Retinal pigment epithelial cell (primary cell): ENCODE results near the gene POLR3H.

Source experiments
- DNase-seq: peaks from one replicate; pipeline ENCODE4 v3.0.0-alpha.2; 2010; ENCODE audit warnings: low read depth
- H3K4me3 ChIP-seq: 2 replicates; pipeline ENCODE4 v1.5.1; 2011; ENCODE audit warnings: mild to moderate bottlenecking, low read length, control low read depth, moderate library complexity
- TF ChIP-seq, protein P1 (sequence below): conservative IDR thresholded peaks from 2 replicates; pipeline ENCODE4 v1.5.1; 2011; ENCODE audit warnings: low read depth, low read length, control low read depth, inconsistent platforms

The POLR3H gene

DNA sequence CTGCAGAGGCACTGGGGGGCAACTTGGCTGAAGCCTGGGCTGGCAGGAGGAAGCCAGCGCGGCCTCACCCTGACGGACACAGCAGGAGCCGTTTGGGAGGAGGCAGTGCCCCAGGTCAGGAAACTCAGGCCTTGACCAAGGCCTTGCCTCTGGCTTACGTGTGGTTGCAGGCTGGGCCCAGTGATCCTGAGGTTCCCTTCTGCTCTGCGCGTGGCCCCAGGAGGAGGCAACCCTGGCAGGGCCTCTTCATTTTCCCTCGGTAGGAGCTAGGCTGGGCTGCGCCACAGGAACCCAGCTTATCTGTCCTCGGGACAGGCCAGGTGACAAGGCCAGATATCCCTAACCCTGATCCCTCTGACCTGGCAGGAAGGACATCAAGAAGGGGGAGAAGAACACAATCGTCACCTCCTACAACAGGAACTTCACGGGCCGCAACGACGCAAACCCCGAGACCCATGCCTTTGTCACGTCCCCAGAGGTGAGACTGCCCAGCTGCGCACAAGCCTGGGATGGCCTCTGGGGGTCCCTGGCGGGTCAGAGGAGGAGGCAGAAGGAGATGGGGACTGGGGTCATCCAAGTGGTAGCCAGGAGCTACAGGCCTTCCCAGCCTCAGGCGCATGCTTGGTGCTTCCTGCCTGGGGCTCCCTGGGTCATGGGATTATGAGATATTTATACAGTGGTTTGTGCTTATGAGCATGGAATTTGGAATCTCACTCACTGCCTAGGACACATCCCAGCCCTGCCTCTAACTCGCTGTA lies 20.6 kb downstream of the POLR3H start:
- H3K4me3 ChIP-seq: no peak overlapping the region
- TF ChIP-seq, protein P1, sequence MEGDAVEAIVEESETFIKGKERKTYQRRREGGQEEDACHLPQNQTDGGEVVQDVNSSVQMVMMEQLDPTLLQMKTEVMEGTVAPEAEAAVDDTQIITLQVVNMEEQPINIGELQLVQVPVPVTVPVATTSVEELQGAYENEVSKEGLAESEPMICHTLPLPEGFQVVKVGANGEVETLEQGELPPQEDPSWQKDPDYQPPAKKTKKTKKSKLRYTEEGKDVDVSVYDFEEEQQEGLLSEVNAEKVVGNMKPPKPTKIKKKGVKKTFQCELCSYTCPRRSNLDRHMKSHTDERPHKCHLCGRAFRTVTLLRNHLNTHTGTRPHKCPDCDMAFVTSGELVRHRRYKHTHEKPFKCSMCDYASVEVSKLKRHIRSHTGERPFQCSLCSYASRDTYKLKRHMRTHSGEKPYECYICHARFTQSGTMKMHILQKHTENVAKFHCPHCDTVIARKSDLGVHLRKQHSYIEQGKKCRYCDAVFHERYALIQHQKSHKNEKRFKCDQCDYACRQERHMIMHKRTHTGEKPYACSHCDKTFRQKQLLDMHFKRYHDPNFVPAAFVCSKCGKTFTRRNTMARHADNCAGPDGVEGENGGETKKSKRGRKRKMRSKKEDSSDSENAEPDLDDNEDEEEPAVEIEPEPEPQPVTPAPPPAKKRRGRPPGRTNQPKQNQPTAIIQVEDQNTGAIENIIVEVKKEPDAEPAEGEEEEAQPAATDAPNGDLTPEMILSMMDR: peak; percentile 8
- peak; percentile 79 for DNase-seq

DNA sequence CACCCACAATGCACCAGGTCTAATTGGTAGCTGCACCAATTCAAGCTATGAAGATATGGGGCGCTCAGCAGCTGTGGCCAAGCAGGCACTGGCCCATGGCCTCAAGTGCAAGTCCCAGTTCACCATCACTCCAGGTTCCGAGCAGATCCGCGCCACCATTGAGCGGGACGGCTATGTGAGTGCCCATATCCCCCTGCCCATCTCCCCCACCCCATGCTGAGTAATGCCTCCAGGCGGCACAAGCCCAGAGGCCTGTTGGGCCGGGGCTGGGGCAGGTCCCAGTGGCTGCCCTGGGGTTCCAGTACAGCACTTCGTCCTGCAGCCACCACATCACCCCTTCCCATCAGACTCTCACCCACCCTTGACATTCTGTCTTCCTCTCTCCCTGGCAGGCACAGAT lies 21.5 kb downstream of the POLR3H start:
- TF ChIP-seq, protein P1: no peak
- H3K4me3 ChIP-seq: no peak overlapping the region
- no peak for DNase-seq

DNA sequence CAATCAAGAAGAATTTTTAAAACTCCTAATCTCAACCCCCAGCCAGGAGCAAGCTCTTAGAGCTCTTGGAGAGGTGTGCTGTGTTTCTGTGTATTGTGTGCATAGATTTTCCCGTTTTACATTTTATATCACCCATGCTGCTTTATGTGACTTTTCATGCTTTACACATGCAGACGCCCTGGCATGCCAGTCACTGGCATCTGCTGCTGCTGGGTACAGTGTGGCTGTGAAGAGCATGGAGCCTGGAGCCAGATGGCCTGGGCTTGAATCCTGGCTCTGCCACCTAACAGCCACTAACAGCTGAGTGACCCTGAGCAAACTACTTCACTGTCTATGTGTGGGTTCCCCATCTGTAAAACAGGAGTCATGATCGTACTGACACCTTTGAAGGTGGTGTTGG lies 23.1 kb downstream of the POLR3H start:
- DNase-seq: no peak
- TF ChIP-seq, protein P1: no peak
- no peak overlapping the region for H3K4me3 ChIP-seq

DNA sequence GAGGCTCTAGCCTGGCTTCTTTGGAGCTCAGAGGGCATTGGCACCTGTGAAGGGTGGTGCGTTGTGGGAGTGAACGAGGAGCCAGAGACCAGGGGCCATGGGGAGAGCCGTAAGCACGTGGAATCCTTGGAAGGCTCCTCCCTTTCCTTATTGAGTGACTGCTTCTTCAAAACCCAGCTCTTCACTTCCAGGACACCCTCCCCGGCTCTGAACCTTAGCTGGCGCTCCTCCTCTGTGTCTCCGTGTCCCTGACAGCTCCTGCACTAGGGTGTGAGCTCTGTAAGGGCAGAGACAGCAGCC lies 26.3 kb downstream of the POLR3H start:
- H3K4me3 ChIP-seq: no peak overlapping the region
- no peak for DNase-seq
- TF ChIP-seq, protein P1: no peak

DNA sequence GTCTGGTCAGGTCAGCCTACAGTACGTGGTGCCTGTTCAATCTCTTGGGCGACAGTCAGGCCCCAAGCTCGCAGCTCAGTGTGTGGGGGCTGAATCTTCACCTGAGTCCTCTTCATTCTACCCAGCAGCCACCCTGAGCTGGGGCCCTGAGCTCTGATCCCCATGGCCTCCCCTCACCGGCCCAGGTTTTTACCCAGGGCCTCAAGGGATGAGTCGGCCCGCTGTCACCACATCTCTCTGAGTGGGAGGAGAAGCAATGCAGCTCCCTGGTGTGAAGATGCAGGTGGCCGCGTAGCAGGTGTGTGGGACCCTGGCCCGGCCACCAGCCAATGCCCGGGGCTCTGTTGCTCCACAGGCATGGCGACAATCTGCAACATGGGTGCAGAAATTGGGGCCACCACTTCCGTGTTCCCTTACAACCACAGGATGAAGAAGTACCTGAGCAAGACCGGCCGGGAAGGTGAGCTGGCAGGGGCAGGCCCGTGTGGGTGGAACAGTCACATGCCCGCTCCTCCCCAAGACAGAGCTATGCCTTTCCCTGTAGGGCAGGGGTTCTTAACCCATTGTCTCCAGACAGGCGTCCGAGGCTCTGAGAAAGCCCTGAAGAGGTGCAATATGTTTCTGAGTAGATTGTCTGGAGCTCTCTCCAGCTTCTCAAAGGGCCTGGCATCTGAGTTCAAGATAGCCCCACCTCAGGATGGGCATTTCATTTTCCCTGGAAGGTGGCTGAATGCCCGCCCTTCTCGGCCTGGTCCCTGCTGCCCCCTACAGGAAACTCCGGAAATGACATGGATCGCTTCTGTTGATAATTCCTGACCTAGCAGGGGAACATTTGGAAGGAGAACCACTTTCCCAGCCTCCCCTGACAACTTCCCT lies 26.9 kb downstream of the POLR3H start:
- DNase-seq: no peak
- H3K4me3 ChIP-seq: no peak overlapping the region
- TF ChIP-seq, protein P1: peak; percentile 85

DNA sequence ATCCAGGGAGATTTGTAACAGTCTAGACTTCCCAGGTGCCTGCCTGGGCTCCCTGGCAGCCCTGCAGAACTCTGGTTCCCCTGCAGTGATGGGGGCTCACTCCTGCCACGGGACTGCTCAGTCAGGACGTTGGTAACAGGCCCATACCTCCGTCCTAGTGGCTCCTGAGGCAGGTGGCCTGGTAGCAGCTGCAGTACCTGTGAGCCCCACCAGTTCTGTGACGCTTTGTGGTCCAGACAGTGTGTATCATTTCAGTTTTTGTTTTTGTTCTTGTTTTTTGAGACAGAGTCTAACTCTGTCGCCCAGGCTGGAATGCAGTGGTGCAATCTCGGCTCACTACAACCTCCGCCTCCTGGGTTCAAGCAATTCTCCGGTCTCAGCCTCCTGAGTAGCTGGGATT lies 27.8 kb downstream of the POLR3H start:
- H3K4me3 ChIP-seq: no peak overlapping the region
- TF ChIP-seq, protein P1: no peak

More for the DNA sequence above, 27.8 kb downstream of the POLR3H start:
- no peak for DNase-seq
